Activated gamma-delta T cell (primary cell): ENCODE results near the gene RBMS3.
"Not testable (repeated sequence)": the region's sequence is repeated elsewhere in the genome, so short reads cannot be mapped to it uniquely, and the experiment has no call there.

Experiments
- DNase-seq: peaks from one replicate; lab custom pipeline; 2025; lab: John Stamatoyannopoulos, UW

The RBMS3 gene

GRCh38 chr3:29618395-29619282 is 337.8 kb downstream of the RBMS3 start:
- no peak for DNase-seq

GRCh38 chr3:29619676-29620075 is 338.8 kb downstream of the RBMS3 start:
- DNase-seq = no peak

GRCh38 chr3:29627136-29628117 is 346.6 kb downstream of the RBMS3 start:
- no peak for DNase-seq

GRCh38 chr3:29628795-29629194 is 347.9 kb downstream of the RBMS3 start:
- DNase-seq = no peak

GRCh38 chr3:29635888-29636287 is 355.0 kb downstream of the RBMS3 start:
- DNase-seq = no peak

- no peak for DNase-seq
Observed at GRCh38 chr3:29637068-29637467, 356.2 kb downstream of the RBMS3 start.

GRCh38 chr3:29639578-29640290 is 358.9 kb downstream of the RBMS3 start:
- DNase-seq = no peak

GRCh38 chr3:29642393-29643033 is 361.6 kb downstream of the RBMS3 start:
- no peak for DNase-seq

GRCh38 chr3:29643034-29643425 is 362.2 kb downstream of the RBMS3 start:
- DNase-seq = no peak

- DNase-seq = no peak
Observed at GRCh38 chr3:29644261-29644660, 363.4 kb downstream of the RBMS3 start.

- DNase-seq = no peak
Observed at GRCh38 chr3:29644956-29645636, 364.2 kb downstream of the RBMS3 start.

- DNase-seq = no peak
Observed at GRCh38 chr3:29646043-29646442, 365.2 kb downstream of the RBMS3 start.

- DNase-seq = no peak
Observed at GRCh38 chr3:29649815-29650547, 369.1 kb downstream of the RBMS3 start.

GRCh38 chr3:29653680-29654079 is 372.8 kb downstream of the RBMS3 start:
- DNase-seq = no peak

- no peak for DNase-seq
Observed at GRCh38 chr3:29655015-29655747, 374.3 kb downstream of the RBMS3 start.

- no peak for DNase-seq
Observed at GRCh38 chr3:29665688-29666087, 384.8 kb downstream of the RBMS3 start.

- DNase-seq = no peak
Observed at GRCh38 chr3:29668233-29668632, 387.4 kb downstream of the RBMS3 start.

- no peak for DNase-seq
Observed at GRCh38 chr3:29668728-29669127, 387.9 kb downstream of the RBMS3 start.

- not testable (repeated sequence) for DNase-seq
Observed at GRCh38 chr3:29670476-29670875, 389.6 kb downstream of the RBMS3 start.
